ENCODE results near the gene UNC13B.

GRCh38 chr9:35269919-35270318, 108.1 kb downstream of the UNC13B start:
- TF ChIP-seq CREB1 (CRISPR knock-in tag; IDR thresholded peaks at IDR 0.05): no peak
- TF ChIP-seq CTCF (IDR thresholded peaks at IDR 0.05): no peak
- no peak for TF ChIP-seq GABPB1 (CRISPR knock-in tag; IDR thresholded peaks at IDR 0.05)
- TF ChIP-seq SP1 (CRISPR knock-in tag; conservative IDR thresholded peaks at IDR 0.05): no peak
